GM13976 (cell line): ENCODE measurements around the gene SEL1L.

ENCODE experiments used
- DNase-seq: peaks from one replicate; pipeline ENCODE4 v3.0.0; 2012; ENCODE audit warnings: low spot score
- CTCF ChIP-seq: IDR thresholded peaks from 2 replicates; pipeline ENCODE4 v1.5.1; 2012; ENCODE audit warnings: borderline replicate concordance, mild to moderate bottlenecking; ENCODE audit not compliant: insufficient read depth; ENCODE audit errors: extremely low read depth, missing control alignments, control extremely low read depth
- in situ Hi-C: fragments of 300-500 bp; cut with MboI; formaldehyde crosslinking; loops from one replicate; pipeline ENCODE4 v1.12.0; 2022; ENCODE audit warnings: low sequenced_read_pairs, mixed read lengths, inconsistent platforms; ENCODE audit not compliant: unreplicated experiment

SEL1L gene

GRCh38 chr14:81450100-81450531 is 83.5 kb downstream of the SEL1L start:
- in situ Hi-C loops = loop anchor here (25.0 kb wide), 1 partner anchor 463 kb away; no protein-coding TSS in a partner anchor
- no peak for DNase-seq
- TF ChIP-seq CTCF = no peak

- no peak for DNase-seq
- in situ Hi-C loops = no loop called here
- no peak for TF ChIP-seq CTCF
These were observed 84.1 kb downstream of the SEL1L start for GRCh38 chr14:81449576-81449975.

- TF ChIP-seq CTCF = no peak
- in situ Hi-C loops = no loop called here
These were observed 84.5 kb downstream of the SEL1L start for GRCh38 chr14:81449114-81449513.

GRCh38 chr14:81447021-81447764 is 86.5 kb downstream of the SEL1L start:
- no peak for TF ChIP-seq CTCF
- in situ Hi-C loops = no loop called here
- DNase-seq = no peak

More at GRCh38 chr14:81449114-81449513, 84.5 kb downstream of the SEL1L start:
- DNase-seq = no peak

GRCh38 chr14:81446279-81447007 is 87.2 kb downstream of the SEL1L start:
- TF ChIP-seq CTCF = no peak
- in situ Hi-C loops = no loop called here
- DNase-seq = no peak

- in situ Hi-C loops = no loop called here
- no peak for DNase-seq
- no peak for TF ChIP-seq CTCF
These were observed 92.0 kb downstream of the SEL1L start for GRCh38 chr14:81441626-81442134.
